Body of pancreas (tissue), 4 donors: ENCODE measurements around the gene ZMYM4.
"Not testable (repeated sequence)": the region's sequence is repeated elsewhere in the genome, so short reads cannot be mapped to it uniquely, and the experiment has no call there.

Experiments used
- CTCF ChIP-seq, 7 experiments: fragments of 450-650 bp in 4 of 7; fragments of 200-600 bp in 3 of 7; sonication (generic) in 3 of 7; IDR thresholded peaks; one replicate each; pipeline ENCODE4 v1.5.1; 2016 to 2019; ENCODE audit warnings: antibody characterized with exemption in 7 of 7
- POLR2A ChIP-seq, 3 donors: fragments of 450-650 bp; IDR thresholded peaks; one replicate each; pipeline ENCODE4 v1.6.1; 2016; ENCODE audit warnings: antibody characterized with exemption in 3 of 3, mild to moderate bottlenecking in 2 of 3

GRCh38 chr1:35380111-35380510, 111.6 kb downstream of the ZMYM4 start:
- TF ChIP-seq CTCF, POLR2A (IDR thresholded peaks at IDR 0.05): not testable (repeated sequence)
